CD8-positive, alpha-beta memory T cell (primary cell): ENCODE data around the gene COASY. TPM values are rescaled to one million over a fixed set of nuclear protein-coding genes. Genes with fewer than 3 reads are reported as not detected.

Source experiments
- CTCF ChIA-PET: fragments of 350-600 bp; sonication (Branson Sonifier 250); formaldehyde crosslinking; loops from one replicate; lab custom pipeline; 2021; ENCODE audit warnings: antibody characterized with exemption; lab: Charles Lee
- POLR2A ChIA-PET: fragments of 350-600 bp; sonication (Branson Sonifier 250); formaldehyde crosslinking; loops from one replicate; lab custom pipeline; 2021; ENCODE audit warnings: antibody characterized with exemption; lab: Charles Lee
- DNase-seq, 5 donors: peaks; one replicate each; pipeline versions ENCODE4 v3.0.0 to v3.0.0-alpha.2; 2020 to 2022; ENCODE audit warnings: mixed read lengths in 1 of 5
- H3K27ac ChIP-seq: one replicate; pipeline ENCODE4 v1.7.0; 2013; ENCODE audit warnings: low read depth, mild to moderate bottlenecking, low read length, moderate library complexity
- H3K27me3 ChIP-seq: 2 replicates; pipeline ENCODE4 v1.7.0; 2013; ENCODE audit warnings: low read length, mild to moderate bottlenecking; ENCODE audit not compliant: insufficient read depth, poor library complexity, severe bottlenecking
- H3K36me3 ChIP-seq: 2 replicates; pipeline ENCODE4 v1.7.0; 2013; ENCODE audit warnings: mild to moderate bottlenecking, low read length, moderate library complexity; ENCODE audit not compliant: insufficient read depth
- H3K4me1 ChIP-seq: 2 replicates; pipeline ENCODE4 v1.7.0; 2013; ENCODE audit warnings: mild to moderate bottlenecking, low read length, moderate library complexity; ENCODE audit not compliant: insufficient read depth
- H3K4me3 ChIP-seq: 2 replicates; pipeline ENCODE4 v1.7.0; 2013; ENCODE audit warnings: mild to moderate bottlenecking, low read length
- H3K9me3 ChIP-seq: 2 replicates; pipeline ENCODE4 v1.7.0; 2013; ENCODE audit warnings: mild to moderate bottlenecking, low read length
- H3K27ac Mint-ChIP-seq, 8 donors: one replicate each; pipeline ENCODE4 v1.8.0; 2020 to 2021; ENCODE audit warnings: mixed read lengths in 8 of 8, mild to moderate bottlenecking in 6 of 8, inconsistent platforms in 3 of 8, moderate library complexity in 3 of 8
- H3K27me3 Mint-ChIP-seq, 2 donors: one replicate each; pipeline ENCODE4 v1.8.0; 2020 to 2021; ENCODE audit warnings: mixed read lengths in 2 of 2, mild to moderate bottlenecking in 1 of 2, moderate library complexity in 1 of 2
- H3K36me3 Mint-ChIP-seq, 3 donors: one replicate each; pipeline ENCODE4 v1.8.0; 2020 to 2021; ENCODE audit warnings: mixed read lengths in 3 of 3, inconsistent platforms in 1 of 3, mild to moderate bottlenecking in 1 of 3
- H3K4me1 Mint-ChIP-seq, 3 donors: one replicate each; pipeline ENCODE4 v1.8.0; 2020 to 2021; ENCODE audit warnings: mixed read lengths in 3 of 3, inconsistent platforms in 1 of 3, mild to moderate bottlenecking in 1 of 3
- H3K4me3 Mint-ChIP-seq, 7 donors: one replicate each; pipeline ENCODE4 v1.8.0; 2020 to 2021; ENCODE audit warnings: mixed read lengths in 7 of 7, mild to moderate bottlenecking in 6 of 7, moderate library complexity in 4 of 7, inconsistent platforms in 2 of 7
- H3K9me3 Mint-ChIP-seq, 5 donors: one replicate each; pipeline ENCODE4 v1.8.0; 2020 to 2022; ENCODE audit warnings: mixed read lengths in 5 of 5, mild to moderate bottlenecking in 3 of 5, moderate library complexity in 2 of 5, inconsistent platforms in 1 of 5
- polyA plus RNA-seq: library from polyadenylated mRNA; unstranded; fragments of 300-500 nt; fragmentation: Illumina TruSeq; gene quantifications from one replicate; pipeline ENCODE4 v1.2.3, GENCODE V29; 2021
- total RNA-seq, 2 experiments: library from RNA; stranded (reverse); gene quantifications; one replicate each; pipeline ENCODE4 v1.2.3, GENCODE V29; 2021

Gene COASY
- total and polyA plus RNA-seq, 3 experiments from 2014 or later: 65.6 to 107 (median 103) TPM

DNA sequence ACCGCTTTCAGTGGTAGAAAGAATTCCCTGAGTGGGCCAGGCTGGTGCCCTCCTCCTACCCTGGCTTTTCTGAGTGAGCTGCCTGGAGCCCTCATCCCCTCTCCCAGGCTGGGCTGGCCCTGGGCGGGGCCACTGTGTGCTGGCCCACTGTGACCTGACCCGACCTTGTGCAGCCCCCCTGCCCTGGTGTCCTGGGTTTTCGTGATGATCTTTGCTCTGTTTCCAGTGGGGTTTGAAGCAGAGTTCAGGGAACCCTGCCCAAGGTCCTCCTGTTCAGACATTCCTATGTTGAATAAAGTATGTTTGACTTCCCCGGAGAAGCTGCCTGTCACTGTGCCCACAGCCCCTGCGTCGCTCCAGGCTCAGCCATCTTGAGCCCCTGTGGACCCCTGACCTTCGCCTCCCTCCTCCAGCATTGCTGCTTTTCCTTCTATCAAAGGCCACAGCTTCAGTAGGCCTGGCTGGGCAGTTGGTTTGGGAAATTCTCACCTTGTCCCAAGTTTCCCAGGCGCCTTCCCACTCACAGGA, 39.6 kb upstream of the COASY start:
- ChIA-PET POLR2A (no interaction called here), CTCF (no interaction called here)
- Mint-ChIP-seq H3K27me3 (peaks cover 0 to 3% of the 10 kb centered on the region in 2 donors), H3K4me1 (peaks cover 9 to 22% (median 19%) of the 10 kb centered on the region in 3 donors), H3K9me3 (no peaks in the 10 kb centered on the region), H3K4me3 (no peak overlapping the region), H3K36me3 (peaks cover 0 to 1% (median 0%) of the 10 kb centered on the region in 3 donors), H3K27ac (no peak overlapping the region)
- Histone ChIP-seq H3K27ac (no peak overlapping the region), H3K4me1 (peaks cover 1% of the 10 kb centered on the region), H3K27me3 (no peaks in the 10 kb centered on the region), H3K4me3 (no peak overlapping the region), H3K36me3 (no peaks in the 10 kb centered on the region), H3K9me3 (no peaks in the 10 kb centered on the region)
- no peak for DNase-seq

DNA sequence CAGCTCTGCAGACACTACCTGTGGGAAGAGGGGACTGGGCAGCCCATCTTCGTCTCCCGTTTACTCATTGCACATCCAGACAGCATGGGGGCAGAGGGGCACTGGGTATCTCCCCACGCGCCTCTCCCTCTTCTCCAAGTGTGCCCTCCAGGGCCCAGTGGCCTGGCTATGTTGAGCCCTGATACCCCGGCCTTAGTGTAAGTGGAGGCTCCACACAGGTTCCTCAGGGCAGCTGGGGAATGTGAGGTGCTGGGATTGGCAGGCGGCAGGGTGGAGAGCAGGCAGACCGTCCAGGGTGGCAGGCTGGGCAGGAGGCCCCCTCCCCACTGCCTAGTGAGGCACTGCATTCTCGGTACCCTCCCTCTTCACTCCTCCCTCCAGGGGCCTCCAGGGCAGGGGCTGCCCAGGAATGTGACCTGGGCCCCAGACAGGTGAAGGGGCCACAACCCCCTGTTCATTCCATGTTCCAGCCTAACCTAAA, 39.1 kb upstream of the COASY start:
- H3K27ac Mint-ChIP-seq: peak overlapping the region in 1 of 8 donors; percentile 58
- POLR2A ChIA-PET: no interaction called here

DNA sequence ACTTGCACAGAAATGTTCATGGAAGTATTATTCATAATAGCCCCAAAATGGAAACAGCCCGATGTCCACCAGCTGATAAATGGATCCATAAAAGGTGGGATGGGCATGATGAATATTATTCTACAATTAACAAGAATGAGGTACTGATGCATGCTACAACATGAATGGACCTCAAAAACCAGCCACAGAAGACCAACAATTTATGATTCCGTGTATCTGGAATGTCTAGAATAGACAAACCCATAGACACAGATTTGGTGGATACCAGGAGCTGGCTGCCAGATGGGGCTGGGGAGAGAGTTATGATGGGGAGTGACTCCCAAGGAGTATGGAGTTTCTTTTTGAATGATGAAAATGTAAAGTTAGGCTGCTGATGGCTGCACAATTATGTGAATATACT, 36.7 kb upstream of the COASY start:
- peaks cover 21 to 34% (median 27%) of the 10 kb centered on the region in 3 donors for H3K4me1 Mint-ChIP-seq
- POLR2A ChIA-PET: no interaction called here
- Histone ChIP-seq H3K4me1 (peaks cover 18% of the 10 kb centered on the region), H3K36me3 (no peaks in the 10 kb centered on the region), H3K4me3 (no peak overlapping the region), H3K27me3 (no peaks in the 10 kb centered on the region), H3K27ac (no peak overlapping the region), H3K9me3 (no peaks in the 10 kb centered on the region)
- H3K9me3 Mint-ChIP-seq: no peaks in the 10 kb centered on the region
- DNase-seq: no peak
- peaks cover 0 to 1% (median 0%) of the 10 kb centered on the region in 3 donors for H3K36me3 Mint-ChIP-seq
- H3K4me3 Mint-ChIP-seq: no peak overlapping the region
- CTCF ChIA-PET: interaction anchor here (1.6 to 2.1 kb wide), 2 partner anchors 11 to 119 kb away, joined by 4 to 9 read pairs; partner anchors contain the start of gene NAGLU
- H3K27me3 Mint-ChIP-seq: peaks cover 0 to 3% of the 10 kb centered on the region in 2 donors
- H3K27ac Mint-ChIP-seq: no peak overlapping the region

More for the DNA sequence above, 39.1 kb upstream of the COASY start:
- Histone ChIP-seq H3K4me3 (no peak overlapping the region), H3K36me3 (no peaks in the 10 kb centered on the region), H3K27ac (no peak overlapping the region), H3K9me3 (no peaks in the 10 kb centered on the region), H3K4me1 (no peaks in the 10 kb centered on the region), H3K27me3 (no peaks in the 10 kb centered on the region)
- Mint-ChIP-seq H3K4me1 (peaks cover 10 to 19% (median 16%) of the 10 kb centered on the region in 3 donors), H3K9me3 (no peaks in the 10 kb centered on the region), H3K27me3 (peaks cover 0 to 3% of the 10 kb centered on the region in 2 donors), H3K36me3 (peaks cover 0 to 1% (median 0%) of the 10 kb centered on the region in 3 donors), H3K4me3 (no peak overlapping the region)
- CTCF ChIA-PET: no interaction called here
- no peak for DNase-seq

DNA sequence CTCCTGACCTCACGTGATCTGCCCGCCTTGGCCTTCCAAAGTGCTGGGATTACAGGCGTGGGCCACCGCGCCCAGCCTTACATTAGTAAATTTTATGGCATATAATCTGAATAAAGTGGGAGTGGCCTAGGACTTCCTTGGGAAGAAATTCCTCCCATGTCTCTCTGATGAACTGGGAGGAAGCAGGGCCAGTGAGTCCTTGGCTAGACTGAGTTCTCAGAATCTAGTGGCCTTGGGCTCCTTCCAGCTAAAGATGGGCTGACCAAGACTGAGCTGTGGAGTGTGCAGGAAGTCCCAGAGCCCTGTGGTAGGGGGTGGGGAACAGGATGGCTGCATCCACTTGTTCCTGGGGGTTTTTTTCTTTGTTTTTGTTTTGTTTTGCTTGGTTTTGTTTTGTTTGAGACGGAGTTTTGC, 35.9 kb upstream of the COASY start:
- Histone ChIP-seq H3K27me3 (no peaks in the 10 kb centered on the region), H3K9me3 (no peaks in the 10 kb centered on the region), H3K36me3 (no peaks in the 10 kb centered on the region), H3K4me3 (no peak overlapping the region), H3K27ac (no peak overlapping the region), H3K4me1 (peaks cover 26% of the 10 kb centered on the region)
- Mint-ChIP-seq H3K4me3 (no peak overlapping the region), H3K4me1 (peaks cover 29 to 42% (median 35%) of the 10 kb centered on the region in 3 donors), H3K27ac (no peak overlapping the region), H3K36me3 (peaks cover 0 to 1% (median 0%) of the 10 kb centered on the region in 3 donors), H3K27me3 (peaks cover 0 to 3% of the 10 kb centered on the region in 2 donors), H3K9me3 (no peaks in the 10 kb centered on the region)
- CTCF ChIA-PET: interaction anchor here (1.4 to 2.1 kb wide), 4 partner anchors 10 to 147 kb away, joined by 3 to 9 read pairs (median 4); partner anchors contain the start of gene NAGLU
- POLR2A ChIA-PET: no interaction called here
- DNase-seq: no peak

DNA sequence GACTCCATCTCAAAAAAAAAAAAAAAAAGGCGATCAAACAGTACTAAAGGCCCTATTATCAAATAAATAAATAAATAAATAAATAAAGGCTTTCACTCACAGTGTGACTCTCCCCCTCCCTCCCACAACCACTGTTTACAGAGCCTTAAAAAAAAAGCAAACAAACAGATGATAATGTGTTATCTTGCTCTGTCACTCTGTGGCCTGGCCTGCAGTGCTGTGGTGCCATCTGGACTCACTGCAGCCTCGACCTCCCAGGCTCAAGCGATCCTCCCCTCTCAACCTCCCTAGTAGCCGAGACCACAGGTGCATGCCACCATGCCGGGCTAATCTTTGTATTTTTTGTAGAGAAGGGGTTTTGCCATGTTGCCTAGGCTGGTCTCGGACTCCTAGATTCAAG, 34.0 kb upstream of the COASY start:
- H3K27me3 Mint-ChIP-seq: peaks cover 0 to 3% of the 10 kb centered on the region in 2 donors
- ChIA-PET CTCF (interaction anchor here (0.6 to 2.4 kb wide), 23 partner anchors 8 to 347 kb away, joined by 3 to 10 read pairs (median 4); partner anchors contain the start of genes CAVIN1, HCRT, KCNH4 and NAGLU), POLR2A (no interaction called here)
- peaks cover 37 to 55% (median 44%) of the 10 kb centered on the region in 3 donors for H3K4me1 Mint-ChIP-seq
- H3K4me3 Mint-ChIP-seq: no peak overlapping the region
- no peak overlapping the region for H3K27ac ChIP-seq
- no peak overlapping the region for H3K4me3 ChIP-seq
- no peaks in the 10 kb centered on the region for H3K27me3 ChIP-seq
- no peaks in the 10 kb centered on the region for H3K36me3 Mint-ChIP-seq
- no peaks in the 10 kb centered on the region for H3K9me3 Mint-ChIP-seq
- peaks cover 34% of the 10 kb centered on the region for H3K4me1 ChIP-seq
- no peak for DNase-seq
- no peak overlapping the region for H3K27ac Mint-ChIP-seq
- H3K9me3 ChIP-seq: no peaks in the 10 kb centered on the region
- no peaks in the 10 kb centered on the region for H3K36me3 ChIP-seq

DNA sequence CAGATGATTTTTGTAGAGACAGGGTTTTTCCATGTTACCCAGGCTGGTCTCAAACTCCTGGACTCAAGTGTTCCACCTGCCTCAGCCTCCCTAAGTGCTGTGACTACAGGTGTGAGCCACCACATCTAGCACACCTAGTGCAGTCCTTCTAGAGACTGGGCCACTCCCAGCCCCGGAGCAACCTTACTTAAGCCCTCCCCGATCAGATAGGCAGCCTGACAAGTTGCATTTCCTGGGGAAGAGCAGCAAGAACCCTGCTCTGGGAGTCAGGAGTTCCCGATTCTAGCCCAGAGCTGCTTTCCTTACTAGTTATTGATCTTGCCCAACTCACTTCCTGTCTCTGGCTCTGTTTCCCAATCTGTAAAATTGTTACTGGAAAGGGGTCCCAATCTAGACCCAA, 32.9 kb upstream of the COASY start:
- ChIA-PET POLR2A (interaction anchor here (0.7 kb wide), 1 partner anchor 130 kb away, joined by 3 read pairs; the partner anchor contains the start of gene TUBG2), CTCF (interaction anchor here (0.7 to 2.0 kb wide), 6 partner anchors 11 to 207 kb away, joined by 3 to 11 read pairs (median 5); partner anchors contain the start of gene CAVIN1)
- Histone ChIP-seq H3K36me3 (no peaks in the 10 kb centered on the region), H3K4me1 (peaks cover 34% of the 10 kb centered on the region), H3K27me3 (no peaks in the 10 kb centered on the region), H3K4me3 (no peak overlapping the region), H3K27ac (no peak overlapping the region), H3K9me3 (no peaks in the 10 kb centered on the region)
- H3K4me3 Mint-ChIP-seq: peak overlapping the region in 2 of 7 donors; percentile 24 to 26
- H3K27me3 Mint-ChIP-seq: peaks cover 0 to 3% of the 10 kb centered on the region in 2 donors
- no peaks in the 10 kb centered on the region for H3K9me3 Mint-ChIP-seq
- H3K27ac Mint-ChIP-seq: peak overlapping the region in 5 of 8 donors; percentile 12 to 93 (median 84)
- DNase-seq: no peak
- peaks cover 41 to 57% (median 48%) of the 10 kb centered on the region in 3 donors for H3K4me1 Mint-ChIP-seq
- no peaks in the 10 kb centered on the region for H3K36me3 Mint-ChIP-seq

DNA sequence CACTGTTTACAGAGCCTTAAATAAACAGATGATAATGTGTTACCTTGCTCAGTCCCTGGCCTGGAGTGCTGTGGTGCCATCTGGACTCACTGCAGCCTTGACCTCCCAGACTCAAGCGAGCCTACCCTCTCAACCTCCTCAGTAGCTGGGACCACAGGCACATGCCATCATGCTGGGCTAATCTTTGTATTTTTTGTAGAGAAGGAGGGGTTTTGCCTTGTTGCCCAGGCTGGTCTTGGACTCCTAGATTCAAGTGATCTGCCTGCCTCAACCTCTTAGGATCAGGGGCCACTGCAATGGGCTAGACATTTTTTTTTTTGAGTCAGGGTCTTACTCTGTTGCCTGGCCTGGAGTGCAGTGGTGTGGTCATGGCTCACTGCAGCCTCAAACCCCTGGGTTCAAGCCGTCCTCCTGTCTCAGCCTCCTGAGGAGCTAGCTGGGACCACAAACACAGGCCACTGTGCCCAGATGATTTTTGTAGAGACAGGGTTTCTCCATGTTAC, 30.9 kb upstream of the COASY start:
- peaks cover 44 to 51% (median 46%) of the 10 kb centered on the region in 3 donors for H3K4me1 Mint-ChIP-seq
- ChIA-PET CTCF (interaction anchor here (0.9 to 1.8 kb wide), 6 partner anchors 47 to 219 kb away, joined by 3 to 11 read pairs (median 5); partner anchors contain the start of genes CAVIN1, PSMC3IP and STAT3), POLR2A (interaction anchor here (1.1 to 1.3 kb wide), 2 partner anchors 17 to 23 kb away, joined by 3 read pairs; no protein-coding TSS in a partner anchor)
- peak overlapping the region; percentile 83 to 92 (median 86) for H3K4me3 Mint-ChIP-seq
- no peaks in the 10 kb centered on the region for H3K27me3 ChIP-seq
- H3K9me3 Mint-ChIP-seq: no peaks in the 10 kb centered on the region
- H3K36me3 ChIP-seq: no peaks in the 10 kb centered on the region
- H3K4me3 ChIP-seq: no peak overlapping the region
- peak overlapping the region in 7 of 8 donors; percentile 84 to 92 (median 88) for H3K27ac Mint-ChIP-seq
- no peak for DNase-seq
- H3K9me3 ChIP-seq: no peaks in the 10 kb centered on the region
- no peak overlapping the region for H3K27ac ChIP-seq
- no peaks in the 10 kb centered on the region for H3K27me3 Mint-ChIP-seq
- H3K36me3 Mint-ChIP-seq: peaks cover 0 to 1% (median 0%) of the 10 kb centered on the region in 3 donors
- H3K4me1 ChIP-seq: peaks cover 42% of the 10 kb centered on the region
